Nucleus accumbens (tissue), 56 donors: ENCODE measurements around the gene DRD2.

Experiments used
- DNase-seq, 56 donors: peaks; one replicate each; lab custom pipeline; 2025; lab: John Stamatoyannopoulos, UW

Gene DRD2

GRCh38 chr11:113447621-113448315, 27.4 kb downstream of the DRD2 start:
- peak in 6 of 56 donors; percentile 11 to 56 (median 38) for DNase-seq

GRCh38 chr11:113446938-113447337, 28.3 kb downstream of the DRD2 start:
- no peak for DNase-seq

- peak in 1 of 56 donors; percentile 16 for DNase-seq
Measured at GRCh38 chr11:113446112-113446511, 29.1 kb downstream of the DRD2 start.

GRCh38 chr11:113444502-113445123, 30.6 kb downstream of the DRD2 start:
- no peak for DNase-seq

GRCh38 chr11:113440816-113441215, 34.4 kb downstream of the DRD2 start:
- peak in 13 of 56 donors; percentile 11 to 60 (median 33) for DNase-seq

GRCh38 chr11:113436672-113437252, 38.4 kb downstream of the DRD2 start:
- DNase-seq, result no peak

GRCh38 chr11:113435190-113435968, 39.8 kb downstream of the DRD2 start:
- peak in 29 of 56 donors; percentile 13 to 76 (median 38) for DNase-seq

- DNase-seq, result no peak
Measured at GRCh38 chr11:113431746-113432145, 43.5 kb downstream of the DRD2 start.

GRCh38 chr11:113426686-113427085, 48.5 kb downstream of the DRD2 start:
- DNase-seq, result no peak

- DNase-seq, result no peak
Measured at GRCh38 chr11:113420808-113421207, 54.4 kb downstream of the DRD2 start.

GRCh38 chr11:113419454-113420003, 55.7 kb downstream of the DRD2 start:
- DNase-seq, result peak in 4 of 56 donors; percentile 18 to 34 (median 28)

- no peak for DNase-seq
Measured at GRCh38 chr11:113417428-113417827, 57.8 kb downstream of the DRD2 start.

GRCh38 chr11:113415343-113415742, 59.9 kb downstream of the DRD2 start:
- no peak for DNase-seq

GRCh38 chr11:113412675-113413074, 62.5 kb downstream of the DRD2 start:
- DNase-seq, result no peak

GRCh38 chr11:113411536-113411935, 63.7 kb downstream of the DRD2 start:
- DNase-seq, result no peak

- no peak for DNase-seq
Measured at GRCh38 chr11:113410414-113411135, 64.6 kb downstream of the DRD2 start.

- no peak for DNase-seq
Measured at GRCh38 chr11:113409526-113409925, 65.7 kb downstream of the DRD2 start.

- DNase-seq, result peak in 8 of 56 donors; percentile 9 to 52 (median 28)
Measured at GRCh38 chr11:113408887-113409286, 66.3 kb downstream of the DRD2 start.

- peak in 4 of 56 donors; percentile 10 to 28 (median 20) for DNase-seq
Measured at GRCh38 chr11:113408206-113408605, 67.0 kb downstream of the DRD2 start.

GRCh38 chr11:113407163-113407562, 68.0 kb downstream of the DRD2 start:
- no peak for DNase-seq
